Activated CD4-positive, alpha-beta T cell treated with anti-CD3 and anti-CD28 coated beads, Interleukin-2, amount 50 U/mL, for 4 hours (primary cell): ENCODE data around the gene TCEANC.
"Not testable (repeated sequence)": the region's sequence is repeated elsewhere in the genome, so short reads cannot be mapped to it uniquely, and the experiment has no call there.

Experiments used
- DNase-seq, 2 experiments: peaks; one replicate each; pipeline ENCODE4 v3.0.0-alpha.2; 2020

Gene TCEANC

GRCh38 chrX:13658602-13659001 is 5.7 kb downstream of the TCEANC start:
- DNase-seq: no peak

- DNase-seq: no peak
These were observed 6.1 kb downstream of the TCEANC start for GRCh38 chrX:13659063-13659462.

DNA sequence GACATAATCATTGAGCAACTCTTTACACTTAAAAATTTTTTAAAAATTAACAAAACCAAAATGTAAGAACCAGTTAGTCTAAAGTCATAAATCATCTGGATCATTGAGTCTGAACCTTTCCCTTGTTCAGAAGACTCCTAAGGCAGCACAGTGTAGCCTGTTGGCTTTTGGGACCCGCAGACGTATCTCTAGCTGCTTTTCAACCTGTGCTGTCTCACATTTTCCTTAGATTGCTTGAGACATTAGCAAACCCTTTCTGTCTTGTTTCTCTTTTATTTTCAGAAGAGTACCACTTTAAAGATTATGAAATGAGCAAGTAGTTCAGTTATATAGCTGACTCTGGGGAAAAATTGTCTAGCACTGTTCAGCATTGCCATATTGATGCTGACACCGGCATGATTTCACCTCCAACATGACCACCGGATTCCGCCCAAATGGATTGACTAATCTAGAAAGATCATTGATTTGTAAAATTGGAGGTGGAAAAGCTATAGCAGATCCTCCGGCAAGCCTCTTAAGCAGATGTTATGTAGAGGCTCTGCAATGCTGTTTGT is 8.9 kb downstream of the TCEANC start:
- DNase-seq: no peak

DNA sequence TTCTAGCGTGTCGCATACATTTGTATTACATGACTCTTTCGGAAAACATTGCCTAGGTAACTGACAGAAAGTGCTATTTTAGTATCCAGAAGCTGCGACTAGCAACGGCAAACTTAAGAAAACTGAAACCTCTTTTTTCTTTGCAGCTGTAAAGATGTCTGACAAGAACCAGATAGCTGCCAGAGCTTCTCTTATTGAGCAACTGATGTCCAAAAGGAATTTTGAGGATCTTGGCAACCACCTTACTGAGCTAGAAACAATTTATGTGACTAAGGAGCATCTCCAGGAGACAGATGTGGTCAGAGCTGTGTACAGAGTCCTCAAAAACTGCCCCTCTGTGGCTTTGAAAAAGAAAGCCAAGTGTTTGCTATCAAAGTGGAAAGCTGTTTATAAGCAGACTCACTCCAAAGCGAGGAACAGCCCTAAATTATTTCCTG is 9.4 kb downstream of the TCEANC start:
- no peak for DNase-seq

GRCh38 chrX:13664020-13664419 is 11.1 kb downstream of the TCEANC start:
- no peak for DNase-seq

DNA sequence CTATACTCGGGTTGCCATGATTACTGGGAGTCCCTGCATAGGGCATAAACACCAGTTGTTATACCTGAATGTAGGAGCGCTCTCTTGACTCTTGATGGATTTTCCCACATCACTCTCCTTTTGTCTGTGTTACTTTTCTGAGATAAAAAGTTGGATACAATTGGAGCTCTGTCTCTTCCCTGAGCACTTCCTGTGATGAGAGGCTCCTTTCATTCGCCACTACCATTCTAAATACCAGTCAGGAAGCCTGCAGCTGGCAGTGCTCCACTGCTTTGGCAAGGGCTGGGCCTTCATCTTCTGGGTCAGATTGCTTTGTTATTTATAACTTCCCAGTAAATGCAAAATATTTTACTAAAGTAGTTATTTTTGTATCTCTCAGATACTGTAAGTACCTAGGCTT is 13.9 kb downstream of the TCEANC start:
- no peak for DNase-seq

- DNase-seq: no peak
These were observed 15.0 kb downstream of the TCEANC start for GRCh38 chrX:13667919-13668318.

GRCh38 chrX:13669246-13669737 is 16.4 kb downstream of the TCEANC start:
- peak; percentile 38 to 55 for DNase-seq

DNA sequence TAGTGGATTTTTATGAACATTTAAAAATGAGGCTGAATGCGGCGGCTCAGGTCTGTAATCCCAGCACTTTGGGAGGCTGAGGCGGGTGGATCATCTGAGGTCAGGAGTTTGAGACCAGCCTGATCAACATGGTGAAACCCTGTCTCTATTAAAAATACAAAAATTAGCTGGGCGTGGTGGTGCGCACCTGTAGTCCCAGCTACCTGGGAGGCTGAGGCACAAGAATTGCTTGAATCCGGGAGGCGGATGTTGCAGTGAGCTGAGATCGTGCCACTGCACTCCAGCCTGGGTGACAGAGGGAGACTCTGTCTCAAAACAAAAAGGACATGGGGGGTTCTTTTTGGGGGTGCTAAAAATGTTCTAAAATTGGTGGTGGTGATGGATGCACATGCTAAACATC is 16.8 kb downstream of the TCEANC start:
- DNase-seq: not testable (repeated sequence)

DNA sequence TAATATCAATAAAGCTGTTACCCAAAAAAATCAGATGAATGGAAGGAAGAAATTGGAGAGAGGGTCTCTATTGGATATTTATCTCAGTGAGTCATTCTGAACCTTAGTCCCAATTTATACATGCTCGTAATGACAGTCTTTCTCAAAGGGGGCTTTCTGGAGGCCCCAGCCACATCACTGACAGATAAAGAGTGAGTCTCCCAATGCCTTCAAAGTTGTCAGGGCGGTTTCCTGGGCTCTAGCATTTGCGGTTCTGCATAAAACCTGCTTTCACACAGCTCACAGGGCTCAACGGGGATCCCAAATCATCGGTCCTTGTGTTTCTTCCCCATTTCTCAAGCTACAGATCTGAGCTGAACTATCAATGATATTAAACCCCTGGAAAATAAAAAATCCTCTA is 17.3 kb downstream of the TCEANC start:
- DNase-seq: no peak

- DNase-seq: no peak
These were observed 20.1 kb downstream of the TCEANC start for GRCh38 chrX:13673016-13673415.

DNA sequence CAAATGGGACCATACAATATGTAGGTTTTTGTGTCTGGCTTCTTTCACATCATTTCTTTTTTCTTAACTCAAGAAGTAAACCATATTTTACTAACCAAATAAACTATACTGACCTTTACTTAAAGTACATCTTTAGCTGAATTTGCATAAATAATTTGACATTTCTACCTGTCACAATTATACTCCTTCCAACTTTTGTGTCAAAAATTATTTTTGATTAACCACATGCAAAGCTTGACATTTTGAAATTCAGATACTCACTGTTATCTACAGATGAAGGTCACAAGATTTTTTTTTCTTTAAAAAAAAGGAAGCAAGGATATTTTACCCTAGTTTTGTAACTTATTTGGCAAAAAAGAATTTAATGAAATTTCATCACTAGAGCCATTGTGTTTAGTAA is 23.9 kb downstream of the TCEANC start:
- no peak for DNase-seq

GRCh38 chrX:13679700-13680099 is 26.8 kb downstream of the TCEANC start:
- DNase-seq: not testable (repeated sequence)

- DNase-seq: no peak
These were observed 28.7 kb downstream of the TCEANC start for GRCh38 chrX:13681595-13681994.

DNA sequence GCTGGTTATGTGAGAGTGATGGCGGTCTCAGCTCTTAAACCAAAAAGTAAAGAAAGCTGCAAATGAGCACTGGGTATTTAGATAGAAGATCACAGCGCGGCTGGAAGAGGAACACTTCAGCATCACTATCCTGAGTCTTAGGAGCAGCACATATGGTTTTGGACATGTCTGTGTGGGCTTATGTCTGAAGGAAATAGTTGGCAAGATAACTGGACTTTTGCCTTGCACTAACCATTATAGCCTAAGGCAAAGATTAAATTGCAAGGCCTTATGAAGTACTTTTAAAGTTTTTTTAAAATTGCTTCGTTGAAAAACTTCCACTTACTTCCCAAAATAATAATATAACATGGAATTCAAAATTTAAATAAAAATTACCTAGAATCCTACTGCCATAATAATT is 31.4 kb downstream of the TCEANC start:
- no peak for DNase-seq

GRCh38 chrX:13685126-13685763 is 32.3 kb downstream of the TCEANC start:
- no peak for DNase-seq

DNA sequence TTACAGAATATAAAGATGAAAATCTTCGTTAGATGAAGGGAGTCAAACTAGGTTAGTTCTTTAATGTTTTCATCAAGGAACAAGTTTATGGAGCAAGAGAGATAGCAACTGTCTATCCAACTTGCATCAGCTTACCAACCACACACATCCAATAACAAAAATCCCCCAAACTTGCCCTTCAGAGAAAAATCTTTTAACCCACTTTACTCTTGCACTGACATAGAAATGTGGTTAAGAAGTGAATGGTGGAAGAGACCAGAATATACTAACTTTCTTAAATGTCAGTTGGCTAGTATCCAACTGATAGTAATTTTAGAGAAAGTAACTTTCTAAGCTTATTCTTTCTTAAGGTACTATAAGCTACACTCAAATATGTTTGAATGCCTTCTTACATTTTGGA is 34.3 kb downstream of the TCEANC start:
- no peak for DNase-seq

GRCh38 chrX:13688384-13688957 is 35.5 kb downstream of the TCEANC start:
- no peak for DNase-seq

DNA sequence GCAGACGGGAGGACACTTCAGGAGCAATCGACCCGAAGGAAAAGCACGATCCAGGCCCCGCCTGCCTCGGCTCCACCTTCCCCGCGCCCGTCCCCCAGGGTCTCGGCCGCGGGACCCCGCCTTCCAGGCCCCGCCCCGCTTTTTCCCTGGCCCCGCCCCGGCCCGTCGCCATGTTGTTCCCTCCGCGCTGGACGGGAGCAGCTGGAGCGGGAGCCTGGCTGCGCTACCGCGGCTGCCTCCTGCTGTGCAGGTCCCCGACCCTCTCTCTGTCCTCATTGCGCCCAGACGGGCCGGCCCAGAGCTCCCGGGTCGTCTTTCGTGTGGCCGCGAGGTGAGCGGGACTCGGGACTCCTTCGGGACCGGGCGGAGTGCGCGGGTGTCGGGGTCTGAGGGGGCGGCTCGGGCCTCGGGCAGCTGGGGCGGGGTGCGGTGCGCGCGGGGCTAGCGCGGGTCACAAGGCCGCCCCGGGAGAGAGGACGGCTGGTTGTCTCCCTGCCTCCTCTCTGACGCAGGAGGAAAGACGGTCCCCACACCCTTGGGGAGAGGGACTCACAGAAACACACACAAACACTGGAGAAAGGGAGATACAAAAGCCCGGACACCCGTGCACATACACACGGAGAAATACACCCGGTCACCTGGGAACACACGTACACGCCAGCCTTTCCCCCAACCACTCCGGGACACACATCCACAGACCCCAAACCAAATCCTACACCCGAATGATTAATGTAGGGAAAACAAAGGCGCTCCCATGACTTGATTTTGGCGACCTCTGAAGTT is 36.2 kb downstream of the TCEANC start, which contains the start of gene RAB9A:
Gene RAB9A, plus strand, starts transcription at position 171 of the 783 bp plus-strand sequence. CDS start 19,619 bp downstream, outside the sequence.
- DNase-seq: peak; percentile 67 to 68

- no peak for DNase-seq
These were observed 36.8 kb downstream of the TCEANC start for GRCh38 chrX:13689741-13690211.

DNA sequence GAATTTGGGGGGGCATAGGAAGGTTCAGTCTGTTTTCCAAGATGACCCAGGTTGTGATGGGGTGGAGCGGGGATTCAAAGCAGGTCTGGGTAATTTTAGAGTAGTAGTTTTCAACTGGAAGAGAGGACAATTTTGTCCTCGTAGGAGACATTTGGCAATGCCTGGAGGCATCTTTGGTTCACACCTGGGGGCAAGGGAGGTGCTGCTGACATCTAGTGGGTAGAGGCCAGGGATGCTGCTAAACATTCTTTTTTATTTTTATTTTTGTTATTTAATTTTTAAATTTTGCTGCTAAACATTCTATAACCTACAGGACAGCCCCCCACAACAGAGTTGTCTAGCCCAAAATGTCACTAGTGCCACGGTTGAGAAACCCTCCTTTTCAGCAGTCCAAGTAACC is 37.9 kb downstream of the TCEANC start:
- no peak for DNase-seq

GRCh38 chrX:13691841-13692371 is 39.0 kb downstream of the TCEANC start:
- DNase-seq: no peak

DNA sequence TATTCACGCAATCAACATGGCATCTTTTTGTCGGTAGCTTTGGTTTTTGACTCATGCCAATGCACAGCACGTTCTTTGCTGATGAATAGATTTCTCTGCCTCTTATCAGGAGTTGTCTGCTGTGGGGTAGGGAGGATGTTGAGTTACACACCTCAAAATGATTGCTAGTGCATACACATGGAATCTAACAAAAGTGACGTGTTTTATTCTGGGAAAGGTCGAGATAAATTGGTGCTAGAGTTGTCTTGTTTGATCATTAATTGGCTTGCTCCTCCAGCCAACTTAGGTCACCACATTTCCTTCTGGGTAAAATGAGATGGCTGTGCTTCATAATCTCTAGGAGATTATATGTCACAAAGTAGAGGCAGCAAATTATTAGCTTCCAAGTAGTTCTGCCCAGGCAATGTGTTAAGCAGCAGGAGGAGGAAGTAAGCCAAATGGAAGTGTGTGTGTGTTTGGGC is 39.9 kb downstream of the TCEANC start:
- DNase-seq: no peak
